Small intestine (tissue), 7 donors: Measurements from ENCODE around the gene TBX20. TPM values are rescaled to one million over a fixed set of nuclear protein-coding genes. Genes with fewer than 3 reads are reported as not detected.
"Not testable (repeated sequence)": the region's sequence is repeated elsewhere in the genome, so short reads cannot be mapped to it uniquely, and the experiment has no call there.

Experiments
- DNase-seq, 2 donors: peaks; one replicate each; pipeline versions ENCODE4 v3.0.0 to v3.0.0-alpha.2; 2013
- FAIRE-seq: peaks from 2 replicates; lab custom pipeline; 2012; peaks lifted over from hg19 to GRCh38; lab: Jason Lieb, UNC
- H3K27ac ChIP-seq, 3 donors: one replicate each; pipeline ENCODE4 v1.5.1; 2013; ENCODE audit warnings: low read length in 2 of 3, mild to moderate bottlenecking in 2 of 3, control low read depth in 1 of 3, inconsistent platforms in 1 of 3, low read depth in 1 of 3, moderate library complexity in 1 of 3
- H3K27me3 ChIP-seq, 3 donors: one replicate each; pipeline ENCODE4 v1.6.1; 2013; ENCODE audit warnings: low read length in 3 of 3, inconsistent platforms in 1 of 3; ENCODE audit not compliant: control insufficient read depth in 3 of 3, insufficient read depth in 3 of 3
- H3K36me3 ChIP-seq, 3 donors: one replicate each; pipeline ENCODE4 v1.6.1; 2013; ENCODE audit warnings: low read length in 3 of 3, inconsistent platforms in 1 of 3, low read depth in 1 of 3, mild to moderate bottlenecking in 1 of 3, moderate library complexity in 1 of 3; ENCODE audit not compliant: control insufficient read depth in 3 of 3, insufficient read depth in 2 of 3
- H3K4me1 ChIP-seq, 3 donors: one replicate each; pipeline ENCODE4 v1.6.1; 2013; ENCODE audit warnings: low read length in 2 of 3, inconsistent platforms in 1 of 3, low read depth in 1 of 3, mild to moderate bottlenecking in 1 of 3, moderate library complexity in 1 of 3; ENCODE audit not compliant: control insufficient read depth in 3 of 3, insufficient read depth in 2 of 3
- H3K4me3 ChIP-seq, 3 donors: one replicate each; pipeline ENCODE4 v1.5.1; 2013; ENCODE audit warnings: low read length in 3 of 3, control low read depth in 1 of 3, inconsistent platforms in 1 of 3, low read depth in 1 of 3, mild to moderate bottlenecking in 1 of 3, moderate library complexity in 1 of 3
- H3K9me3 ChIP-seq, 2 donors: one replicate each; pipeline ENCODE4 v1.6.1; 2013; ENCODE audit warnings: low read depth in 1 of 2, low read length in 1 of 2; ENCODE audit not compliant: control insufficient read depth in 2 of 2, insufficient read depth in 1 of 2
- WGBS, 3 donors: extraction: QIAGEN DNeasy Blood & Tissue Kit; methylation state at CpG; one replicate each; pipeline ENCODE4 v1.1.7; 2013; 5-methylcytosine and 5-hydroxymethylcytosine counted together
- polyA plus RNA-seq, 4 donors: library from polyadenylated mRNA; stranded (reverse) in 3 of 4; unstranded in 1 of 4; fragments of 200-250 nt in 3 of 4; fragments of 120-200 nt in 1 of 4; gene quantifications; one replicate each; pipeline versions ENCODE4 v1.2.1 to v1.2.3, GENCODE V29; 2013
- donor health status: healthy with polysubstance abuse.
- donor health status: control.
- donor health status: control.
- donor health status: Bipolar disorder and iron deficiency.
- donor health status: healthy.

Gene TBX20
- polyA plus RNA-seq, 4 donors, result 0.03 TPM; not detected in 3

DNA sequence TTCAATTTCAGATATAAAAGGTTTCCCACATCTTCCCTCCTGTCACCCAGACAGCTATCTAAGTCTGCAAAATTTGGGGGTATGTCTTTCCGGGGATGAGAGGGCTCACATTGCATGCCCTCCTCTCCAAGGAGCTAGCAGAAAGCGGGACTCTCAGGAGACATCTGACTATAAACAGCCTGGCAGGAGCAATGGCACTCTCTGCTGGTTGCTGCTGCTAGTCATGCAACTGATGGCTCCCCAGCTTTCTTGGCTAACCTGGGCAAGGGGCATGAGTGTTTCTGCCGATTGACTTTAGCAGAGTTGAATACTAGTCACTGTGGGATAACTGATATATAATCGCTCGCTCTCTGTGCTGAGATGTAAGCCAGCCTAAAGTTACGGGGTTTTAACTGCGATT lies 12.0 kb downstream of the TBX20 start:
- no peak for FAIRE-seq
- WGBS, 3 donors, result 77 to 90% (median 88%) methylated on average over 7 of the region's 7 CpGs
- peaks cover 0 to 9% (median 7%) of the 10 kb centered on the region in 3 donors for H3K27me3 ChIP-seq
- no peaks in the 10 kb centered on the region for H3K9me3 ChIP-seq
- no peak overlapping the region for H3K27ac ChIP-seq
- no peaks in the 10 kb centered on the region for H3K36me3 ChIP-seq
- H3K4me1 ChIP-seq, result no peaks in the 10 kb centered on the region
- no peak for DNase-seq
- H3K4me3 ChIP-seq, result no peak overlapping the region

GRCh38 chr7:35241436-35241835 lies 12.5 kb downstream of the TBX20 start:
- FAIRE-seq (no peak), DNase-seq (no peak)
- peaks cover 0 to 9% (median 5%) of the 10 kb centered on the region in 3 donors for H3K27me3 ChIP-seq

DNA sequence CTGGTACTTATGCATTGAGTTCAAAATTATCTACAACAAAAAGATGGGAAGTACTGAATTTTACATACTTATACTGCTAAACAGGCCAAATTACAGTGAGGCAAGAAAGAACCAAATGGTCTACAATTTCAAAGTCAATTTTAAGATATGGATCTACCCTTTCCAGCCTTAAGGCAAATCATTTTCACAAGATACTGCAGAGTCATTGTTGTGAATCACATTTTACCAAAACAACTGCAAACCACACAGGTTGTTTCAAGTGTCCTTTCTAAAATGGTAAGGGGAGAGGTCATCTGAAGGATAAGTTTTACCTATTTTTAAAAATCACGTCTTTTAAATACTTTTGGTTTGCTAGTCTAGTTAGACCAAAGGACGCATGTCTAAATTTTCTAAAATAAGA lies 12.9 kb downstream of the TBX20 start:
- H3K27me3 ChIP-seq, DNase-seq, FAIRE-seq: not testable (repeated sequence)

More at GRCh38 chr7:35241436-35241835, 12.5 kb downstream of the TBX20 start:
- H3K4me3 ChIP-seq, result no peak overlapping the region
- H3K9me3 ChIP-seq, result no peaks in the 10 kb centered on the region
- no peak overlapping the region for H3K27ac ChIP-seq
- H3K4me1 ChIP-seq, result no peaks in the 10 kb centered on the region
- no peaks in the 10 kb centered on the region for H3K36me3 ChIP-seq

GRCh38 chr7:35238456-35238855 lies 15.4 kb downstream of the TBX20 start:
- FAIRE-seq, H3K4me3 ChIP-seq, H3K4me1 ChIP-seq, H3K36me3 ChIP-seq, H3K27me3 ChIP-seq, DNase-seq, H3K27ac ChIP-seq, H3K9me3 ChIP-seq: not testable (repeated sequence)
- 73 to 92% (median 82%) methylated on average over 4 to 5 of the region's 5 CpGs for WGBS, 3 donors

More for the DNA sequence above, 12.9 kb downstream of the TBX20 start:
- not testable (repeated sequence) for H3K4me3 ChIP-seq, H3K36me3 ChIP-seq, H3K4me1 ChIP-seq, H3K9me3 ChIP-seq, H3K27ac ChIP-seq
- WGBS, 3 donors, result 40 to 64% (median 48%) methylated on average over 2 of the region's 2 CpGs

- Histone ChIP-seq H3K4me1 (no peaks in the 10 kb centered on the region), H3K9me3 (no peaks in the 10 kb centered on the region), H3K27ac (no peak overlapping the region)
Measured at GRCh38 chr7:35232994-35233393, 20.9 kb downstream of the TBX20 start.

DNA sequence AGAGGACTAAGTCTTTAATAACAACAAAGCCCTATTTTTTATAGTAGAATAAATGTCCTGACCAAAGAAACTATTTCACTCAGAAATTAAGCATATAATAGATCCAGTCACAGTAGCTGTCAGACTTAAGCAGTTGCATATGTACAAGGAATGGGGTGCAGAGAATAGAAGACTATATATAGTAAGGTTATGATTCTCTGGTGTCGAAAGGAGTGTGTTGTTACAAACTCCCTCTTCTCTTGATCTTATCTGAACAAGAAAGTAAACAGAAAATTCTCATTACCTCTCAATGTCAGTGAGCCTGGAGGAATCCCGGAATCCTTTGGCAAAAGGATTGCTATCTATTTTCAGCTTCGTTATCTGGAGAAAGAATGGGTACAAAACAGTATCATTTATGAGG lies 22.7 kb downstream of the TBX20 start:
- not testable (repeated sequence) for FAIRE-seq, H3K4me3 ChIP-seq, H3K27ac ChIP-seq, H3K27me3 ChIP-seq, DNase-seq, H3K4me1 ChIP-seq, H3K36me3 ChIP-seq, H3K9me3 ChIP-seq
- 51 to 56% (median 54%) methylated on average over 3 of the region's 3 CpGs for WGBS, 3 donors

More at GRCh38 chr7:35232994-35233393, 20.9 kb downstream of the TBX20 start:
- 74 to 77% (median 76%) methylated on average over 3 of the region's 3 CpGs for WGBS, 3 donors
- DNase-seq (no peak), FAIRE-seq (no peak)
- Histone ChIP-seq H3K27me3 (no peaks in the 10 kb centered on the region), H3K4me3 (no peak overlapping the region), H3K36me3 (no peaks in the 10 kb centered on the region)

GRCh38 chr7:35229116-35229780 lies 24.7 kb downstream of the TBX20 start:
- H3K36me3 ChIP-seq, H3K4me1 ChIP-seq, H3K4me3 ChIP-seq, H3K27ac ChIP-seq, DNase-seq, H3K27me3 ChIP-seq, H3K9me3 ChIP-seq: not testable (repeated sequence)
- 78 to 85% (median 83%) methylated on average over 2 of the region's 2 CpGs for WGBS, 3 donors
- FAIRE-seq, result peak; percentile 59

GRCh38 chr7:35228496-35229051 lies 25.3 kb downstream of the TBX20 start:
- not testable (repeated sequence) for H3K27me3 ChIP-seq, H3K36me3 ChIP-seq, FAIRE-seq, H3K27ac ChIP-seq, H3K4me1 ChIP-seq, H3K9me3 ChIP-seq, DNase-seq, H3K4me3 ChIP-seq
- WGBS, 3 donors, result 60 to 73% (median 64%) methylated on average over 5 of the region's 5 CpGs
